Progenitor cell of endocrine pancreas (in vitro differentiated cells): Measurements from ENCODE around the gene KDM4F. TPM values are rescaled to one million over a fixed set of nuclear protein-coding genes. Genes with fewer than 3 reads are reported as not detected.

Source experiments
- DNase-seq: peaks from one replicate; pipeline ENCODE4 v3.0.0; 2021; ENCODE audit warnings: low spot score; ENCODE audit not compliant: unreplicated experiment
- H3K27ac Mint-ChIP-seq: 2 replicates; pipeline ENCODE4 v1.8.0; 2021; ENCODE audit warnings: mild to moderate bottlenecking, moderate library complexity, mixed read lengths
- H3K27me3 Mint-ChIP-seq: 2 replicates; pipeline ENCODE4 v1.8.0; 2021; ENCODE audit warnings: mixed read lengths
- H3K36me3 Mint-ChIP-seq: 2 replicates; pipeline ENCODE4 v1.8.0; 2022; ENCODE audit warnings: mixed read lengths; ENCODE audit not compliant: insufficient read depth
- H3K4me1 Mint-ChIP-seq: 2 replicates; pipeline ENCODE4 v1.8.0; 2021; ENCODE audit warnings: low read depth, mixed read lengths
- H3K4me3 Mint-ChIP-seq: 2 replicates; pipeline ENCODE4 v1.8.0; 2021; ENCODE audit warnings: low read depth, mild to moderate bottlenecking, moderate library complexity, mixed read lengths
- H3K9me3 Mint-ChIP-seq: 2 replicates; pipeline ENCODE4 v1.8.0; 2021; ENCODE audit warnings: low read depth, mixed read lengths
- total RNA-seq: library from RNA; stranded (reverse); gene quantifications from 2 replicates; pipeline ENCODE4 v1.2.1, GENCODE V29; 2021
- TF ChIP-seq, protein P1 (sequence below): fragments of 200-600 bp; sonication (generic); IDR thresholded peaks from one replicate; pipeline ENCODE4 v1.5.0; 2021; ENCODE audit warnings: antibody characterized with exemption, mild to moderate bottlenecking; ENCODE audit not compliant: unreplicated experiment

Gene KDM4F
- total RNA-seq, 1 donor from 2014 or later = not detected

DNA sequence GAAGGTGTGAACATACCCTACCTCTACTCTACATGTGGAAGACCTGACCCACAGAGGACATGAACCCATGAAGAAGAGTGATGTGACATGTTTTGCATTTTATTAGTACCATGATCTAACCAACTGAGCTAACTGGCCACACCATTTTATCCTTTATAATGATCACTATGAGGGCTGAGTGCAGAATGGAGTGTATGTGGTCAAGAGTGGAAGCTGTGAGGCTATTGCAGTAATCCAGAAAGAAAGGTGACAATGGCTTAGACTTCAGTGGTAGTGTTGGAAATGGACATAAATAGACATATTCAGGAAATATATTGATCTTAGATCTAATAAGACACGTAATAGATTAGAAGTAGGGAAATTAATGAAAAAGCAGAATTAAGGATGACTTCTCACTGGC, 21.2 kb downstream of the KDM4F start:
- H3K27ac Mint-ChIP-seq = no peak overlapping the region
- peaks cover 8% of the 10 kb centered on the region for H3K36me3 Mint-ChIP-seq
- no peaks in the 10 kb centered on the region for H3K27me3 Mint-ChIP-seq
- H3K4me3 Mint-ChIP-seq = no peak overlapping the region
- H3K4me1 Mint-ChIP-seq = peaks cover 14% of the 10 kb centered on the region
- H3K9me3 Mint-ChIP-seq = peaks cover 6% of the 10 kb centered on the region
- DNase-seq = no peak
- TF ChIP-seq, protein P1, sequence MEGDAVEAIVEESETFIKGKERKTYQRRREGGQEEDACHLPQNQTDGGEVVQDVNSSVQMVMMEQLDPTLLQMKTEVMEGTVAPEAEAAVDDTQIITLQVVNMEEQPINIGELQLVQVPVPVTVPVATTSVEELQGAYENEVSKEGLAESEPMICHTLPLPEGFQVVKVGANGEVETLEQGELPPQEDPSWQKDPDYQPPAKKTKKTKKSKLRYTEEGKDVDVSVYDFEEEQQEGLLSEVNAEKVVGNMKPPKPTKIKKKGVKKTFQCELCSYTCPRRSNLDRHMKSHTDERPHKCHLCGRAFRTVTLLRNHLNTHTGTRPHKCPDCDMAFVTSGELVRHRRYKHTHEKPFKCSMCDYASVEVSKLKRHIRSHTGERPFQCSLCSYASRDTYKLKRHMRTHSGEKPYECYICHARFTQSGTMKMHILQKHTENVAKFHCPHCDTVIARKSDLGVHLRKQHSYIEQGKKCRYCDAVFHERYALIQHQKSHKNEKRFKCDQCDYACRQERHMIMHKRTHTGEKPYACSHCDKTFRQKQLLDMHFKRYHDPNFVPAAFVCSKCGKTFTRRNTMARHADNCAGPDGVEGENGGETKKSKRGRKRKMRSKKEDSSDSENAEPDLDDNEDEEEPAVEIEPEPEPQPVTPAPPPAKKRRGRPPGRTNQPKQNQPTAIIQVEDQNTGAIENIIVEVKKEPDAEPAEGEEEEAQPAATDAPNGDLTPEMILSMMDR = no peak

- Mint-ChIP-seq H3K9me3 (peaks cover 6% of the 10 kb centered on the region), H3K4me1 (peaks cover 15% of the 10 kb centered on the region), H3K27me3 (no peaks in the 10 kb centered on the region), H3K27ac (no peak overlapping the region), H3K4me3 (no peak overlapping the region), H3K36me3 (peaks cover 8% of the 10 kb centered on the region)
- DNase-seq = no peak
- TF ChIP-seq, protein P1 = no peak
Measured at GRCh38 chr11:95072948-95073347, 23.7 kb downstream of the KDM4F start.

- Mint-ChIP-seq H3K4me1 (peaks cover 8% of the 10 kb centered on the region), H3K9me3 (peaks cover 6% of the 10 kb centered on the region), H3K27ac (no peak overlapping the region), H3K4me3 (no peak overlapping the region), H3K36me3 (peaks cover 6% of the 10 kb centered on the region), H3K27me3 (no peaks in the 10 kb centered on the region)
- no peak for DNase-seq
- TF ChIP-seq, protein P1 = no peak
Measured at GRCh38 chr11:95074792-95075563, 25.8 kb downstream of the KDM4F start.

GRCh38 chr11:95076416-95076815, 27.2 kb downstream of the KDM4F start:
- no peaks in the 10 kb centered on the region for H3K27me3 Mint-ChIP-seq
- peaks cover 6% of the 10 kb centered on the region for H3K4me1 Mint-ChIP-seq
- TF ChIP-seq, protein P1 = no peak
- no peak overlapping the region for H3K4me3 Mint-ChIP-seq
- no peak overlapping the region for H3K27ac Mint-ChIP-seq
- H3K9me3 Mint-ChIP-seq = no peaks in the 10 kb centered on the region
- no peaks in the 10 kb centered on the region for H3K36me3 Mint-ChIP-seq
- DNase-seq = no peak

GRCh38 chr11:95076981-95077380, 27.8 kb downstream of the KDM4F start:
- no peak for DNase-seq
- no peaks in the 10 kb centered on the region for H3K36me3 Mint-ChIP-seq
- peaks cover 6% of the 10 kb centered on the region for H3K4me1 Mint-ChIP-seq
- TF ChIP-seq, protein P1 = no peak
- H3K27me3 Mint-ChIP-seq = no peaks in the 10 kb centered on the region
- no peak overlapping the region for H3K4me3 Mint-ChIP-seq
- H3K9me3 Mint-ChIP-seq = no peaks in the 10 kb centered on the region
- H3K27ac Mint-ChIP-seq = peak overlapping the region; percentile 25
